CD4-positive, alpha-beta memory T cell (primary cell): ENCODE results near the gene EPHA7. TPM values are rescaled to one million over a fixed set of nuclear protein-coding genes. Genes with fewer than 3 reads are reported as not detected.

Experiments
- CTCF ChIA-PET: fragments of 350-600 bp; sonication (Branson Sonifier 250); formaldehyde crosslinking; loops from one replicate; lab custom pipeline; 2021; ENCODE audit warnings: inconsistent platforms; ENCODE audit not compliant: partially characterized antibody; lab: Charles Lee
- POLR2A ChIA-PET: fragments of 350-600 bp; sonication (Branson Sonifier 250); formaldehyde crosslinking; loops from one replicate; lab custom pipeline; 2021; ENCODE audit not compliant: partially characterized antibody; lab: Charles Lee
- DNase-seq, 5 donors: peaks; one replicate each; pipeline versions ENCODE4 v3.0.0 to v3.0.0-alpha.2; 2020 to 2022; ENCODE audit warnings: mixed read lengths in 1 of 5
- H3K27ac ChIP-seq: one replicate; pipeline ENCODE4 v1.7.0; 2013; ENCODE audit warnings: low read depth, low read length
- H3K27me3 ChIP-seq: 2 replicates; pipeline ENCODE4 v1.7.0; 2013; ENCODE audit warnings: mild to moderate bottlenecking, low read length, moderate library complexity; ENCODE audit not compliant: insufficient read depth
- H3K36me3 ChIP-seq: 2 replicates; pipeline ENCODE4 v1.7.0; 2013; ENCODE audit warnings: mild to moderate bottlenecking, low read length, moderate library complexity; ENCODE audit not compliant: insufficient read depth
- H3K4me1 ChIP-seq: 2 replicates; pipeline ENCODE4 v1.7.0; 2013; ENCODE audit warnings: mild to moderate bottlenecking, low read length, moderate library complexity; ENCODE audit not compliant: insufficient read depth
- H3K4me3 ChIP-seq, 2 donors: one replicate each; pipeline ENCODE4 v1.7.0; 2013; ENCODE audit warnings: low read length in 2 of 2, mild to moderate bottlenecking in 1 of 2
- H3K9me3 ChIP-seq, 2 donors: one replicate each; pipeline ENCODE4 v1.7.0; 2013; ENCODE audit warnings: low read length in 2 of 2, control low read depth in 1 of 2; ENCODE audit not compliant: control insufficient read depth in 1 of 2
- H3K27ac Mint-ChIP-seq, 7 donors: one replicate each; pipeline ENCODE4 v1.8.0; 2020 to 2021; ENCODE audit warnings: mixed read lengths in 7 of 7, mild to moderate bottlenecking in 6 of 7, inconsistent platforms in 3 of 7, moderate library complexity in 3 of 7
- H3K27me3 Mint-ChIP-seq, 2 donors: one replicate each; pipeline ENCODE4 v1.8.0; 2020 to 2021; ENCODE audit warnings: mixed read lengths in 2 of 2
- H3K36me3 Mint-ChIP-seq, 2 donors: one replicate each; pipeline ENCODE4 v1.8.0; 2020 to 2021; ENCODE audit warnings: mixed read lengths in 2 of 2, inconsistent platforms in 1 of 2, mild to moderate bottlenecking in 1 of 2
- H3K4me1 Mint-ChIP-seq, 4 donors: one replicate each; pipeline ENCODE4 v1.8.0; 2020 to 2021; ENCODE audit warnings: mixed read lengths in 4 of 4, mild to moderate bottlenecking in 1 of 4
- H3K4me3 Mint-ChIP-seq, 8 donors: one replicate each; pipeline ENCODE4 v1.8.0; 2020 to 2021; ENCODE audit warnings: mixed read lengths in 8 of 8, mild to moderate bottlenecking in 7 of 8, moderate library complexity in 6 of 8, inconsistent platforms in 3 of 8
- H3K9me3 Mint-ChIP-seq, 8 donors: one replicate each; pipeline ENCODE4 v1.8.0; 2020 to 2021; ENCODE audit warnings: mixed read lengths in 8 of 8, mild to moderate bottlenecking in 5 of 8, inconsistent platforms in 3 of 8, moderate library complexity in 1 of 8
- intact Hi-C: fragments of 100-400 bp; cut with micrococcal nuclease; formaldehyde crosslinking; loops from one replicate; pipeline ENCODE4 v1.15.1; 2023
- polyA plus RNA-seq, 2 donors: library from polyadenylated mRNA; unstranded; fragments of 300-500 nt; fragmentation: Illumina TruSeq; gene quantifications; one replicate each; pipeline ENCODE4 v1.2.3, GENCODE V29; 2021
- total RNA-seq, 2 experiments: library from RNA; stranded (reverse); gene quantifications; one replicate each; pipeline ENCODE4 v1.2.3, GENCODE V29; 2021

EPHA7 gene
- total and polyA plus RNA-seq, 4 experiments from 2014 or later: not detected

GRCh38 chr6:93222071-93222851, 197.1 kb downstream of the EPHA7 start:
- no peak for DNase-seq
- no peaks in the 10 kb centered on the region for H3K27me3 ChIP-seq
- POLR2A ChIA-PET: no interaction called here
- no peak overlapping the region for H3K27ac Mint-ChIP-seq
- H3K9me3 Mint-ChIP-seq: peaks cover under 1 to 11% (median 8%) of the 10 kb centered on the region in 8 donors
- no peak overlapping the region for H3K4me3 ChIP-seq
- H3K27ac ChIP-seq: no peak overlapping the region
- no peaks in the 10 kb centered on the region for H3K36me3 ChIP-seq
- CTCF ChIA-PET: no interaction called here
- H3K9me3 ChIP-seq: no peaks in the 10 kb centered on the region
- no peaks in the 10 kb centered on the region for H3K4me1 Mint-ChIP-seq
- H3K27me3 Mint-ChIP-seq: no peaks in the 10 kb centered on the region
- intact Hi-C loops: no loop called here
- no peak overlapping the region for H3K4me3 Mint-ChIP-seq
- no peaks in the 10 kb centered on the region for H3K36me3 Mint-ChIP-seq
- H3K4me1 ChIP-seq: no peaks in the 10 kb centered on the region

GRCh38 chr6:93219447-93219846, 199.9 kb downstream of the EPHA7 start:
- Mint-ChIP-seq H3K4me1 (no peaks in the 10 kb centered on the region), H3K27me3 (no peaks in the 10 kb centered on the region), H3K9me3 (peaks cover 3 to 19% (median 14%) of the 10 kb centered on the region in 8 donors), H3K36me3 (no peaks in the 10 kb centered on the region), H3K27ac (no peak overlapping the region), H3K4me3 (no peak overlapping the region)
- H3K36me3 ChIP-seq: no peaks in the 10 kb centered on the region
- no peaks in the 10 kb centered on the region for H3K27me3 ChIP-seq
- ChIA-PET CTCF (no interaction called here), POLR2A (no interaction called here)
- H3K4me1 ChIP-seq: no peaks in the 10 kb centered on the region
- intact Hi-C loops: no loop called here
- H3K27ac ChIP-seq: no peak overlapping the region
- peaks cover 0 to 7% of the 10 kb centered on the region in 2 donors for H3K9me3 ChIP-seq
- DNase-seq: no peak
- H3K4me3 ChIP-seq: no peak overlapping the region

GRCh38 chr6:93218096-93218495, 201.3 kb downstream of the EPHA7 start:
- Mint-ChIP-seq H3K27me3 (no peaks in the 10 kb centered on the region), H3K27ac (no peak overlapping the region), H3K4me1 (no peaks in the 10 kb centered on the region), H3K4me3 (no peak overlapping the region), H3K9me3 (peaks cover 3 to 23% (median 15%) of the 10 kb centered on the region in 8 donors), H3K36me3 (no peaks in the 10 kb centered on the region)
- Histone ChIP-seq H3K4me1 (no peaks in the 10 kb centered on the region), H3K27ac (no peak overlapping the region), H3K4me3 (no peak overlapping the region), H3K9me3 (peaks cover 0 to 7% of the 10 kb centered on the region in 2 donors), H3K27me3 (no peaks in the 10 kb centered on the region), H3K36me3 (no peaks in the 10 kb centered on the region)
- ChIA-PET CTCF (no interaction called here), POLR2A (no interaction called here)
- DNase-seq: no peak
- intact Hi-C loops: no loop called here

GRCh38 chr6:93213028-93213427, 206.3 kb downstream of the EPHA7 start:
- no peaks in the 10 kb centered on the region for H3K27me3 Mint-ChIP-seq
- H3K27ac ChIP-seq: no peak overlapping the region
- ChIA-PET POLR2A (no interaction called here), CTCF (no interaction called here)
- H3K4me1 ChIP-seq: no peaks in the 10 kb centered on the region
- H3K4me1 Mint-ChIP-seq: no peaks in the 10 kb centered on the region
- no peaks in the 10 kb centered on the region for H3K36me3 Mint-ChIP-seq
- H3K27me3 ChIP-seq: no peaks in the 10 kb centered on the region
- intact Hi-C loops: no loop called here
- no peak overlapping the region for H3K27ac Mint-ChIP-seq
- H3K9me3 ChIP-seq: peaks cover 0 to 7% of the 10 kb centered on the region in 2 donors
- peaks cover 2 to 20% (median 14%) of the 10 kb centered on the region in 8 donors for H3K9me3 Mint-ChIP-seq
- H3K4me3 ChIP-seq: no peak overlapping the region
- DNase-seq: no peak
- no peaks in the 10 kb centered on the region for H3K36me3 ChIP-seq
- H3K4me3 Mint-ChIP-seq: no peak overlapping the region

GRCh38 chr6:93210908-93211307, 208.5 kb downstream of the EPHA7 start:
- Histone ChIP-seq H3K36me3 (no peaks in the 10 kb centered on the region), H3K27me3 (no peaks in the 10 kb centered on the region), H3K27ac (no peak overlapping the region), H3K4me1 (no peaks in the 10 kb centered on the region), H3K4me3 (no peak overlapping the region), H3K9me3 (peaks cover 0 to 7% of the 10 kb centered on the region in 2 donors)
- no peak overlapping the region for H3K4me3 Mint-ChIP-seq
- intact Hi-C loops: no loop called here
- peaks cover 2 to 15% (median 8%) of the 10 kb centered on the region in 8 donors for H3K9me3 Mint-ChIP-seq
- CTCF ChIA-PET: no interaction called here
- no peak overlapping the region for H3K27ac Mint-ChIP-seq
- H3K27me3 Mint-ChIP-seq: no peaks in the 10 kb centered on the region
- POLR2A ChIA-PET: no interaction called here
- no peak for DNase-seq
- H3K36me3 Mint-ChIP-seq: no peaks in the 10 kb centered on the region
- no peaks in the 10 kb centered on the region for H3K4me1 Mint-ChIP-seq

- ChIA-PET CTCF (no interaction called here), POLR2A (interaction anchor here (0.6 kb wide), 1 partner anchor 431 kb away, joined by 4 read pairs; no protein-coding TSS in a partner anchor)
- H3K4me1 ChIP-seq: no peaks in the 10 kb centered on the region
- no peak for DNase-seq
- H3K27ac Mint-ChIP-seq: no peak overlapping the region
- no peaks in the 10 kb centered on the region for H3K36me3 Mint-ChIP-seq
- no peaks in the 10 kb centered on the region for H3K27me3 Mint-ChIP-seq
- no peak overlapping the region for H3K4me3 Mint-ChIP-seq
- no peaks in the 10 kb centered on the region for H3K4me1 Mint-ChIP-seq
- peaks cover 2 to 13% (median 9%) of the 10 kb centered on the region in 8 donors for H3K9me3 Mint-ChIP-seq
- no peaks in the 10 kb centered on the region for H3K36me3 ChIP-seq
- no peak overlapping the region for H3K4me3 ChIP-seq
- intact Hi-C loops: no loop called here
- H3K27ac ChIP-seq: no peak overlapping the region
- H3K27me3 ChIP-seq: no peaks in the 10 kb centered on the region
- H3K9me3 ChIP-seq: no peaks in the 10 kb centered on the region
Observed at GRCh38 chr6:93209358-93209757, 210.0 kb downstream of the EPHA7 start.

- POLR2A ChIA-PET: no interaction called here
- H3K36me3 Mint-ChIP-seq: no peaks in the 10 kb centered on the region
- H3K9me3 Mint-ChIP-seq: peaks cover 0 to 15% (median 7%) of the 10 kb centered on the region in 8 donors
- intact Hi-C loops: no loop called here
- no peaks in the 10 kb centered on the region for H3K4me1 ChIP-seq
- DNase-seq: no peak
- H3K4me3 Mint-ChIP-seq: no peak overlapping the region
- CTCF ChIA-PET: no interaction called here
- no peak overlapping the region for H3K27ac Mint-ChIP-seq
- no peaks in the 10 kb centered on the region for H3K4me1 Mint-ChIP-seq
- H3K27ac ChIP-seq: no peak overlapping the region
- H3K27me3 Mint-ChIP-seq: no peaks in the 10 kb centered on the region
- no peaks in the 10 kb centered on the region for H3K36me3 ChIP-seq
- no peaks in the 10 kb centered on the region for H3K9me3 ChIP-seq
- H3K4me3 ChIP-seq: no peak overlapping the region
- no peaks in the 10 kb centered on the region for H3K27me3 ChIP-seq
Observed at GRCh38 chr6:93196406-93196970, 222.9 kb downstream of the EPHA7 start.
